Suprapubic skin (tissue), 4 donors: ENCODE data around the gene HEATR3. TPM values are rescaled to one million over a fixed set of nuclear protein-coding genes. Genes with fewer than 3 reads are reported as not detected.

ENCODE experiments used
- DNase-seq, 2 donors: peaks; one replicate each; pipeline ENCODE4 v3.0.0-alpha.2; 2019; ENCODE audit warnings: low spot score in 2 of 2
- H3K27ac ChIP-seq: fragments of 200-600 bp; sonication (generic); one replicate; pipeline ENCODE4 v1.5.1; 2019
- H3K27me3 ChIP-seq: fragments of 200-600 bp; sonication (generic); one replicate; pipeline ENCODE4 v1.5.1; 2019
- H3K36me3 ChIP-seq: fragments of 200-600 bp; sonication (generic); one replicate; pipeline ENCODE4 v1.5.1; 2019
- H3K4me1 ChIP-seq: fragments of 200-600 bp; sonication (generic); one replicate; pipeline ENCODE4 v1.5.1; 2019
- H3K4me3 ChIP-seq: fragments of 200-600 bp; sonication (generic); one replicate; pipeline ENCODE4 v1.5.1; 2019; ENCODE audit warnings: mild to moderate bottlenecking
- H3K9me3 ChIP-seq: fragments of 200-600 bp; sonication (generic); one replicate; pipeline ENCODE4 v1.5.1; 2019
- CTCF ChIP-seq, 2 donors: fragments of 200-600 bp in 1 of 2; fragments of 450-650 bp in 1 of 2; sonication (generic) in 1 of 2; IDR thresholded peaks; one replicate each; pipeline ENCODE4 v1.5.1; 2016 to 2019; ENCODE audit warnings: antibody characterized with exemption in 2 of 2, mild to moderate bottlenecking in 1 of 2, moderate library complexity in 1 of 2
- EP300 ChIP-seq: sonication (generic); formaldehyde crosslinking; IDR thresholded peaks from one replicate; pipeline ENCODE4 v1.6.1; 2017; ENCODE audit warnings: antibody characterized with exemption
- POLR2A ChIP-seq, 2 donors: fragments of 450-650 bp; IDR thresholded peaks; one replicate each; pipeline ENCODE4 v1.6.1; 2017; ENCODE audit warnings: antibody characterized with exemption in 2 of 2, mild to moderate bottlenecking in 2 of 2, moderate library complexity in 2 of 2
- POLR2AphosphoS5 ChIP-seq, 3 donors: sonication (generic); formaldehyde crosslinking; IDR thresholded peaks; one replicate each; pipeline ENCODE4 v1.6.1; 2017; ENCODE audit warnings: antibody characterized with exemption in 3 of 3
- WGBS: methylation state at CpG from one replicate; pipeline ENCODE4 v1.1.5; 2018; 5-methylcytosine and 5-hydroxymethylcytosine counted together
- total RNA-seq, 4 donors: library from RNA; depleted of rRNA; stranded (reverse); fragments of >200 nt; gene quantifications; one replicate each; pipeline ENCODE4 v1.1.0, GENCODE V29; 2016

The HEATR3 gene
- total RNA-seq, 4 donors from 2014 or later, result 12.4 to 19.3 (median 18.5) TPM

DNA sequence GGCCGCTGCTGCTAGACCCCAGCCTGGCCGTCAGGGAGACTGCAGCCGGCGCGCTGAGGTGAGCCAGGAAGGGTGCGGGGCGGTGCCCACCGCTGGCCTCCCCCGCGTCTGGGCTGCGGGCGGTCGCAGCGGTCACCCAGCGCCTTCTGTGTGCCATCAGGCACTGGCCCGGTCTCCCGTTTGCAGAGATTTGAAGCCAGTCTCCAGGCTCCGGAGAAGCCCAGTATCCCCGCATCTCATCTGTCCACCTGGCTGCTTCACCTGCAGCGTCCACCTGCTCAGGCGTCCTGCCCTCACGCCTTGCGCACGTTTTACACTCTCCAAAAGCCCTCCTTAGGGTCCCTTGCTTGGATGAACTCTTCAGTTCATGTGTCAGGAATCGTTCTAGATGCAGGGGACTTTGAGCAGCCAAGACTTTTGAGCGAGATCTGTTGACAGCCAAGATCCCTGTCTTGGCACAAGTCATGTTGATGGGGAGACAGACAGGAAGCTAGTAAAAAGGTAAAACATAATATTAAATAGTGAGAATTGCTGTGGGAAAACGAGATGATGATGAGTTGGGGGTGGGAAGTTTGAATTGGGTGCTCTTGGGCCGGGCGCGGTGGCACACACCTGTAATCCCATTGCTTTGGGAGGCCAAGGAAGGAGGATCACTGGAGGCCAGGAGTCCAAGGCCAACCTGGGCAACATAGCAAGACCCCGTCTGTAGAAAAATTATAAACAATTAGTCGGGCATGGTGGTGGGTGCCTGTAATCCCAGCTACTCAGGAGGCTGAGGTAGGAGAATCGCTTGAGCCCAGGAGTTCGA, 916 bp downstream of the HEATR3 start:
- Histone ChIP-seq H3K9me3 (no peaks in the 10 kb centered on the region), H3K4me1 (peaks cover 19% of the 10 kb centered on the region), H3K4me3 (peak overlapping the region; percentile 87), H3K27ac (peak overlapping the region; percentile 88), H3K27me3 (no peaks in the 10 kb centered on the region), H3K36me3 (peaks cover 10% of the 10 kb centered on the region)
- WGBS, result 40% methylated on average over 18 of the region's 34 CpGs
- TF ChIP-seq POLR2AphosphoS5 (IDR thresholded peaks at IDR 0.05) (no peak), POLR2A (IDR thresholded peaks at IDR 0.05) (no peak), CTCF (IDR thresholded peaks at IDR 0.05) (no peak), EP300 (no peak)
- DNase-seq, result no peak

- TF ChIP-seq CTCF (IDR thresholded peaks at IDR 0.05), result no peak
- TF ChIP-seq POLR2A (IDR thresholded peaks at IDR 0.05), result no peak
- no peak for TF ChIP-seq POLR2AphosphoS5 (IDR thresholded peaks at IDR 0.05)
- no peak for DNase-seq
- no peaks in the 10 kb centered on the region for H3K27me3 ChIP-seq
- 45% methylated on average over 3 of the region's 3 CpGs for WGBS
- H3K4me1 ChIP-seq, result peaks cover 19% of the 10 kb centered on the region
- H3K4me3 ChIP-seq, result peak overlapping the region; percentile 87
- peaks cover 10% of the 10 kb centered on the region for H3K36me3 ChIP-seq
- H3K27ac ChIP-seq, result no peak overlapping the region
- H3K9me3 ChIP-seq, result no peaks in the 10 kb centered on the region
These were observed 1.6 kb downstream of the HEATR3 start for GRCh38 chr16:50067290-50067853.

GRCh38 chr16:50068550-50068949, 2.8 kb downstream of the HEATR3 start:
- TF ChIP-seq POLR2A (IDR thresholded peaks at IDR 0.05) (no peak), EP300 (no peak), POLR2AphosphoS5 (IDR thresholded peaks at IDR 0.05) (no peak), CTCF (IDR thresholded peaks at IDR 0.05) (no peak)
- Histone ChIP-seq H3K36me3 (peaks cover 10% of the 10 kb centered on the region), H3K9me3 (no peaks in the 10 kb centered on the region), H3K4me1 (peaks cover 19% of the 10 kb centered on the region), H3K27ac (no peak overlapping the region), H3K27me3 (no peaks in the 10 kb centered on the region), H3K4me3 (no peak overlapping the region)
- WGBS, result 85% methylated on average over 4 of the region's 4 CpGs
- no peak for DNase-seq

GRCh38 chr16:50069060-50069459, 3.3 kb downstream of the HEATR3 start:
- H3K27ac ChIP-seq, result no peak overlapping the region
- no peak for TF ChIP-seq POLR2A (IDR thresholded peaks at IDR 0.05)
- TF ChIP-seq POLR2AphosphoS5 (IDR thresholded peaks at IDR 0.05), result no peak
- no peaks in the 10 kb centered on the region for H3K9me3 ChIP-seq
- H3K4me1 ChIP-seq, result peaks cover 19% of the 10 kb centered on the region
- H3K4me3 ChIP-seq, result no peak overlapping the region
- 100% methylated on average over 1 of the region's 1 CpG for WGBS
- H3K27me3 ChIP-seq, result no peaks in the 10 kb centered on the region
- no peak for DNase-seq
- H3K36me3 ChIP-seq, result peaks cover 10% of the 10 kb centered on the region

DNA sequence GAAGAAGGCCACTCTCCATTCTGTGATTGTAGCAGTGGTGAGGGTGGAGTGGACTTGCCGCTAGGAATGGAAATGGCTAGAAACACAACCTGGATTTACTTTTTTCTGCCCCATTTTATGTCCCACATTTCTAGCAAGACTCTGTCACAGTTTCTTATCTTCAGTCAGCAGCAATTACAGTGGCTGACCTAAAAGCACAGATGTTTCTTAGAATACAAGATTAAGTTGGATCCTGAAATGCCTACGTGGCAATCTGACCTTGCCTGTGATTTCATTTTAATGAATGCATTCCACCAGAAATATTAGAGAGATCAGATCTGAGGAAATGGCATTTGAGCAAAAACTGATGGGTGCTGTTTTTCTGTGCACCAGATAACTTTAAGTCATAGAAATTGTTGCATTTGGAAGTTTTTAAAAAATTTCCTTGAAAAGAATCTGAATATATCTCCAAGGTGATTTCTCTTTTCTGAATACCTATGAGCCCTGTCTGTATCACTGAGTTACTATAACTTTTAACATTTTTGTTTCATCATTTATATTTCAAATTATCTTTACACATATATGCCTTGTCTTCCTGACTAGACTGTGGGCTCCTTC, 5.4 kb downstream of the HEATR3 start:
- H3K4me1 ChIP-seq, result peaks cover 19% of the 10 kb centered on the region
- no peaks in the 10 kb centered on the region for H3K9me3 ChIP-seq
- 76% methylated on average over 2 of the region's 2 CpGs for WGBS
- DNase-seq, result no peak
- H3K27me3 ChIP-seq, result no peaks in the 10 kb centered on the region
- H3K36me3 ChIP-seq, result peaks cover 15% of the 10 kb centered on the region
- no peak overlapping the region for H3K4me3 ChIP-seq
- TF ChIP-seq CTCF (IDR thresholded peaks at IDR 0.05) (no peak), EP300 (no peak), POLR2AphosphoS5 (IDR thresholded peaks at IDR 0.05) (no peak), POLR2A (IDR thresholded peaks at IDR 0.05) (no peak)
- H3K27ac ChIP-seq, result no peak overlapping the region
